ENCODE data around the gene KATNAL1. TPM values are rescaled to one million over a fixed set of nuclear protein-coding genes. Genes with fewer than 3 reads are reported as not detected.

The KATNAL1 gene
- total RNA-seq, 3 donors from 2014 or later (not counting 1 experiment from before 2014, with no cell fraction given), result 15.0 to 22.8 (median 21.9) TPM

DNA sequence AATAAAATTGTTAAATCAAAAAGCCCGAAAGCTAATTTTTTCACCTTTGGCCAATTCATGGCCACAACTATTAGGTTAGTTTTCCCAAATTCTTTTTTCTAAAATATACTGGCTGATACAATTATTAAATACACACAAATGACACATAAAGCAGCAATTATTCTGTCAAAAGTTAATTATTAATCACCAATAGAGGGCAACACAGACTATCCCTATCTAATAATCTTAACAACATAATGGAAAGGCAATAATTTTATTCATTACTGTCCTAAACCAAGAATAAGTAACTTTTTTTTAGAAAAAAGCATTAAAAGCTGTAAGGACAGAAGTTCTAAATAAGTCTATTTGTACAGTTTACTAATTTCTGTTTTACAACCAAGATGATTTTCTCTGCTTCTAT, 51.7 kb downstream of the KATNAL1 start:
- intact Hi-C loops (cut with micrococcal nuclease), result no loop called here
- Histone ChIP-seq H3K27me3 (ENCODE audit: control insufficient read depth, insufficient read depth, low read length) (no peaks in the 10 kb centered on the region), H3K27ac (ENCODE audit: low read length) (no peak overlapping the region), H3K4me3 (ENCODE audit: low read length) (no peak overlapping the region), H3K4me1 (ENCODE audit: control insufficient read depth, insufficient read depth, low read length) (no peaks in the 10 kb centered on the region), H3K36me3 (ENCODE audit: control insufficient read depth, insufficient read depth, low read length) (no peaks in the 10 kb centered on the region), H3K9me3 (ENCODE audit: control insufficient read depth, insufficient read depth, low read length) (no peaks in the 10 kb centered on the region)
- H3K36me3 Mint-ChIP-seq, result no peaks in the 10 kb centered on the region
- H3K27me3 Mint-ChIP-seq (ENCODE audit: low read depth in 2 of 2), result no peaks in the 10 kb centered on the region
- no peak overlapping the region for H3K27ac Mint-ChIP-seq
- TF ChIP-seq, protein P1, sequence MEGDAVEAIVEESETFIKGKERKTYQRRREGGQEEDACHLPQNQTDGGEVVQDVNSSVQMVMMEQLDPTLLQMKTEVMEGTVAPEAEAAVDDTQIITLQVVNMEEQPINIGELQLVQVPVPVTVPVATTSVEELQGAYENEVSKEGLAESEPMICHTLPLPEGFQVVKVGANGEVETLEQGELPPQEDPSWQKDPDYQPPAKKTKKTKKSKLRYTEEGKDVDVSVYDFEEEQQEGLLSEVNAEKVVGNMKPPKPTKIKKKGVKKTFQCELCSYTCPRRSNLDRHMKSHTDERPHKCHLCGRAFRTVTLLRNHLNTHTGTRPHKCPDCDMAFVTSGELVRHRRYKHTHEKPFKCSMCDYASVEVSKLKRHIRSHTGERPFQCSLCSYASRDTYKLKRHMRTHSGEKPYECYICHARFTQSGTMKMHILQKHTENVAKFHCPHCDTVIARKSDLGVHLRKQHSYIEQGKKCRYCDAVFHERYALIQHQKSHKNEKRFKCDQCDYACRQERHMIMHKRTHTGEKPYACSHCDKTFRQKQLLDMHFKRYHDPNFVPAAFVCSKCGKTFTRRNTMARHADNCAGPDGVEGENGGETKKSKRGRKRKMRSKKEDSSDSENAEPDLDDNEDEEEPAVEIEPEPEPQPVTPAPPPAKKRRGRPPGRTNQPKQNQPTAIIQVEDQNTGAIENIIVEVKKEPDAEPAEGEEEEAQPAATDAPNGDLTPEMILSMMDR (IDR thresholded peaks at IDR 0.05), result no peak
- peaks cover 4 to 8% of the 10 kb centered on the region in 2 donors for H3K4me1 Mint-ChIP-seq
- DNase-seq, result peak in 1 of 2 donors; percentile 15
- no peak overlapping the region for H3K4me3 Mint-ChIP-seq
- WGBS (ENCODE audit: insufficient coverage), result 100% methylated on average over 1 of the region's 1 CpG
- no peaks in the 10 kb centered on the region for H3K9me3 Mint-ChIP-seq
- no peak for ATAC-seq

DNA sequence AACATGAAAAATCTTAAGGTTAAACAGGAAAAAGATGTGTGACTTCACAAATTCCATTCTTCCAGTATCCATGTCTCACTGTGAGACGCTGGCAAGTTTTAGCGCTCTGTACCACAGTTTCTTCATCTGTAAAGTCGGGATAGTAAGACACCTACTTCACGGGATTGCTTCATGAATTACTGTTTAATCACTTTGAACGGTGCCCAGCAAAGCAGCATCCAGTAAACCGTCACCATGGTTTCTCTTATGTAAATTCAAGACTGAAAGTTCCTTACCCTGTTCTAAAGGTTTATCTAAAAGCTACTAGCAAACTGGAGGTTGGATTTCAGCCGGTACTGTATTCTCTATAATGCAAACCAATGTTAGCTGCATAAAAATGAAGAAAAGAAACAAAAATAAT, 53.5 kb downstream of the KATNAL1 start:
- no peaks in the 10 kb centered on the region for H3K4me1 ChIP-seq (ENCODE audit: control insufficient read depth, insufficient read depth, low read length)
- H3K4me3 Mint-ChIP-seq, result no peak overlapping the region
- no peak overlapping the region for H3K4me3 ChIP-seq (ENCODE audit: low read length)
- no peaks in the 10 kb centered on the region for H3K27me3 ChIP-seq (ENCODE audit: control insufficient read depth, insufficient read depth, low read length)
- DNase-seq (no peak), ATAC-seq (no peak)
- WGBS (ENCODE audit: insufficient coverage), result 88% methylated on average over 6 of the region's 7 CpGs
- no peak overlapping the region for H3K27ac ChIP-seq (ENCODE audit: low read length)
- TF ChIP-seq, protein P1 (IDR thresholded peaks at IDR 0.05), result no peak
- peaks cover 4 to 8% of the 10 kb centered on the region in 2 donors for H3K4me1 Mint-ChIP-seq
- intact Hi-C loops (cut with micrococcal nuclease), result no loop called here
- no peaks in the 10 kb centered on the region for H3K9me3 ChIP-seq (ENCODE audit: control insufficient read depth, insufficient read depth, low read length)
- H3K27ac Mint-ChIP-seq, result no peak overlapping the region
- H3K9me3 Mint-ChIP-seq, result no peaks in the 10 kb centered on the region
- no peaks in the 10 kb centered on the region for H3K36me3 Mint-ChIP-seq
- no peaks in the 10 kb centered on the region for H3K27me3 Mint-ChIP-seq (ENCODE audit: low read depth in 2 of 2)
- peaks cover 2% of the 10 kb centered on the region for H3K36me3 ChIP-seq (ENCODE audit: control insufficient read depth, insufficient read depth, low read length)

DNA sequence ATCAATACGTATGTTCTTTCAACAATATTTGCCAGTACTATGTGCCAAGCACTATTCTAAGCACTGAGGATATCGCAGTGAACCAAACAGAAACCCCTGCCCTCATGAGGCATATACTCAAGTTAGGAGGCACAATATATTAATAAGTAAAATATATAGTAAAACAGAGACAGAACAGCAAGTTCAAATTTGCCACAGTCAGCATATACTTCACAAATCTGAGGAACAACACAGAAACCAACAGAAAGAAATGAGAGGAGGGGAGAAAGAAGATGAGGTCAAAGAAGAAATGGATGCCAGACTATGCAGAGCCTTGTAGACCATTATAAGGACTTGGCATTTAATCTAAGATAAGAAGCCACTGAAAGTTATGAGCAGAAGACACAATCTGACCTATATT, 59.9 kb downstream of the KATNAL1 start:
- H3K4me3 Mint-ChIP-seq, result no peak overlapping the region

DNA sequence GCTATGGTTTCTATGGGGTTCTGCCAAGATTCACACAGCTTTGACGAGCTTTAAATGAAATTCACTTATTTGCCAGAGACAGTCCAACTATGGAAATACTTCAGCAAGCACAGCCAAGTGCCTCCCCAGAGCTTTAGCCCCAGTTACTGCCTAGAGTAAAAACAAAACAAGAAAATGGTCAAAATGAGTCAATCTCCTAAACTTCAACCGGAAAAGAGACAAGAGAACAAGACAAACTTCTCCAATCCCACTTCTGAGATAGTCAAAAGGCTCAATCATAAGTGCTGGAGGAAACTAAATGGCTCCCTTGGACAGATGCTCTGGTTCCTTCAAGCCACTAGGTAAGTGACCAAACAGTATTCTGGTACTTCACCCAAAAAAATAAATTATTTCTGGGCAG, 65.8 kb downstream of the KATNAL1 start:
- TF ChIP-seq, protein P1 (IDR thresholded peaks at IDR 0.05), result no peak
- intact Hi-C loops (cut with micrococcal nuclease), result no loop called here
- Histone ChIP-seq H3K27ac (ENCODE audit: low read length) (no peak overlapping the region), H3K27me3 (ENCODE audit: control insufficient read depth, insufficient read depth, low read length) (no peaks in the 10 kb centered on the region), H3K4me1 (ENCODE audit: control insufficient read depth, insufficient read depth, low read length) (no peaks in the 10 kb centered on the region), H3K9me3 (ENCODE audit: control insufficient read depth, insufficient read depth, low read length) (no peaks in the 10 kb centered on the region), H3K4me3 (ENCODE audit: low read length) (no peak overlapping the region), H3K36me3 (ENCODE audit: control insufficient read depth, insufficient read depth, low read length) (no peaks in the 10 kb centered on the region)
- Mint-ChIP-seq H3K36me3 (no peaks in the 10 kb centered on the region), H3K27me3 (ENCODE audit: low read depth in 2 of 2) (no peaks in the 10 kb centered on the region), H3K4me3 (no peak overlapping the region), H3K4me1 (peaks cover 4 to 20% of the 10 kb centered on the region in 2 donors), H3K9me3 (no peaks in the 10 kb centered on the region), H3K27ac (no peak overlapping the region)
- DNase-seq (no peak), ATAC-seq (no peak)
- 79% methylated on average over 2 of the region's 2 CpGs for WGBS (ENCODE audit: insufficient coverage)

More for the DNA sequence above, 59.9 kb downstream of the KATNAL1 start:
- H3K36me3 ChIP-seq (ENCODE audit: control insufficient read depth, insufficient read depth, low read length), result peaks cover 2% of the 10 kb centered on the region
- no peaks in the 10 kb centered on the region for H3K27me3 ChIP-seq (ENCODE audit: control insufficient read depth, insufficient read depth, low read length)
- intact Hi-C loops (cut with micrococcal nuclease), result no loop called here
- no peaks in the 10 kb centered on the region for H3K9me3 Mint-ChIP-seq
- H3K27ac ChIP-seq (ENCODE audit: low read length), result no peak overlapping the region
- ATAC-seq (no peak), DNase-seq (no peak)
- H3K4me3 ChIP-seq (ENCODE audit: low read length), result no peak overlapping the region
- no peak overlapping the region for H3K27ac Mint-ChIP-seq
- no peaks in the 10 kb centered on the region for H3K36me3 Mint-ChIP-seq
- H3K4me1 Mint-ChIP-seq, result peaks cover 4 to 21% of the 10 kb centered on the region in 2 donors
- 100% methylated on average over 1 of the region's 2 CpGs for WGBS (ENCODE audit: insufficient coverage)
- no peaks in the 10 kb centered on the region for H3K4me1 ChIP-seq (ENCODE audit: control insufficient read depth, insufficient read depth, low read length)
- TF ChIP-seq, protein P1 (IDR thresholded peaks at IDR 0.05), result no peak
- no peaks in the 10 kb centered on the region for H3K9me3 ChIP-seq (ENCODE audit: control insufficient read depth, insufficient read depth, low read length)
- no peaks in the 10 kb centered on the region for H3K27me3 Mint-ChIP-seq (ENCODE audit: low read depth in 2 of 2)

Data from natural killer cell (primary cell).